Measurements from ENCODE around the gene PGK1. TPM values are rescaled to one million over a fixed set of nuclear protein-coding genes. Genes with fewer than 3 reads are reported as not detected.
"Not testable (repeated sequence)": the region's sequence is repeated elsewhere in the genome, so short reads cannot be mapped to it uniquely, and the experiment has no call there.

The PGK1 gene
- total RNA-seq, 1 experiment from 2014 or later: 473 TPM

DNA sequence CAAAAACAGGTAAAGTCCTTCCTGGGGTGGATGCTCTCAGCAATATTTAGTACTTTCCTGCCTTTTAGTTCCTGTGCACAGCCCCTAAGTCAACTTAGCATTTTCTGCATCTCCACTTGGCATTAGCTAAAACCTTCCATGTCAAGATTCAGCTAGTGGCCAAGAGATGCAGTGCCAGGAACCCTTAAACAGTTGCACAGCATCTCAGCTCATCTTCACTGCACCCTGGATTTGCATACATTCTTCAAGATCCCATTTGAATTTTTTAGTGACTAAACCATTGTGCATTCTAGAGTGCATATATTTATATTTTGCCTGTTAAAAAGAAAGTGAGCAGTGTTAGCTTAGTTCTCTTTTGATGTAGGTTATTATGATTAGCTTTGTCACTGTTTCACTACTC lies 21.7 kb downstream of the PGK1 start:
- not testable (repeated sequence) for H3K27ac ChIP-seq; H3K4me3 ChIP-seq; H3K27me3 ChIP-seq (replicated peaks); H3K9me3 ChIP-seq (replicated peaks); DNase-seq (ENCODE audit: low read depth in 1 of 2, low spot score in 2 of 2); H3K4me1 ChIP-seq (replicated peaks)
- H3K36me3 ChIP-seq: peaks cover 87% of the 10 kb centered on the region

DNA sequence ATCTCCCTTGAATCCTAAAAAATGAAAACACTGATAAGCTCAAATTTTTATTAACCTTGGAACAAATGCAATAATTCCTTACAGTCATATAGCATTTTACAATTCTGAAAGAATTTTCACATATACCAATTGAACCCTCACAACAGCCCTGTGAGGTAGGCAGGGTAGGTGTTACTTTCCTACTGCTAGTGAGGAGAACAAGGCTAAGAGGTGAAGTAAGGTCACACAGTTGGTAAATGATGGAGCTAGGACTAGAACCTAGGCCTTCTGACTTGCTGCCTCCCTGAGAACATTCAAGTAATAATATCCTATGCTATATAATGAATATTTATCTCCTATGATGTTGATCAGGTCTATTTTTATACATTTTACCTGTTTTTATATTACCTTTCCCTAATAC lies 25.7 kb downstream of the PGK1 start:
- peaks cover 77% of the 10 kb centered on the region for H3K36me3 ChIP-seq

DNA sequence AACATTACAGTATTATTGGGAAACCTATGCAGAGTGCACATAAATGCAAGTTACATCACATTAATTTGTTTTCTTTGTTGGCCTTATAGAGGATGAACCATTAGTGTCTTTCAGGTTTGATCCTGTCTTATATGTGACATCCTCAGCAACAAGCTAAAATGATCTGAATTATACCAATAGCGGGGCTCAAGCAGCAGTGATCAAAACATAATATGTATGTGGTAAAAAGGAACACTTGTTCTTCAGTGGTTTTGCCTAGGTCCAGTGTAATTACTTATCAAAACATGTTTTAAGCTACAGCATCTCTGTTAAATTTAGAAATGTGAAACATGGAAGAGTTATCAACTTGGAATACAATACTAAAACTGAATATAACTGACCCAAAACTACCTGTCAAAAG lies 26.3 kb downstream of the PGK1 start:
- no peaks in the 10 kb centered on the region for H3K9me3 ChIP-seq (replicated peaks)
- H3K4me3 ChIP-seq: no peak overlapping the region
- H3K27ac ChIP-seq: no peak overlapping the region
- H3K27me3 ChIP-seq (replicated peaks): no peaks in the 10 kb centered on the region
- no peaks in the 10 kb centered on the region for H3K4me1 ChIP-seq (replicated peaks)
- DNase-seq (ENCODE audit: low read depth in 1 of 2, low spot score in 2 of 2): no peak
- H3K36me3 ChIP-seq: peaks cover 70% of the 10 kb centered on the region

More for the DNA sequence above, 25.7 kb downstream of the PGK1 start:
- H3K4me3 ChIP-seq: no peak overlapping the region
- DNase-seq (ENCODE audit: low read depth in 1 of 2, low spot score in 2 of 2): no peak
- H3K9me3 ChIP-seq (replicated peaks): no peaks in the 10 kb centered on the region
- H3K27me3 ChIP-seq (replicated peaks): no peaks in the 10 kb centered on the region
- no peaks in the 10 kb centered on the region for H3K4me1 ChIP-seq (replicated peaks)
- no peak overlapping the region for H3K27ac ChIP-seq

DNA sequence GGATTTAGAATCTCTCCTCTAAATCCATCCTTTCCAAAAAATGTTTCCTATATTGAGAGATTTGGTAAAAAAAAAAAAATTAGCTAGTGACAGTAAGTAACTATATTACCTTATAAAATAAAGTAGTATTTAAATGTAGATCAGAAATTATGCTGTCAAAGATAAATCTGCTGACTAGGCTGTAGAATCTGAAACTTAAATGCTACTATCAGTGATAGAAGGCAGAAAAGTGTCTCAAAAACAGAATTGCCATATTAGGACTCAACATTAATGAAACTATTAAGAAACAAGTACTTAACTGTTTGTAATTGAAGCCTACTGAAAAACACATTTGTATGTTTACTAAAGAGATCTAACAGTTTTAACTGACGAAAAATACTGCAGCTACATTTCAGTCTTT lies 27.1 kb downstream of the PGK1 start:
- no peaks in the 10 kb centered on the region for H3K4me1 ChIP-seq (replicated peaks)
- no peaks in the 10 kb centered on the region for H3K27me3 ChIP-seq (replicated peaks)
- H3K36me3 ChIP-seq: peaks cover 64% of the 10 kb centered on the region
- no peak overlapping the region for H3K4me3 ChIP-seq
- no peaks in the 10 kb centered on the region for H3K9me3 ChIP-seq (replicated peaks)
- no peak for DNase-seq (ENCODE audit: low read depth in 1 of 2, low spot score in 2 of 2)
- H3K27ac ChIP-seq: no peak overlapping the region

DNA sequence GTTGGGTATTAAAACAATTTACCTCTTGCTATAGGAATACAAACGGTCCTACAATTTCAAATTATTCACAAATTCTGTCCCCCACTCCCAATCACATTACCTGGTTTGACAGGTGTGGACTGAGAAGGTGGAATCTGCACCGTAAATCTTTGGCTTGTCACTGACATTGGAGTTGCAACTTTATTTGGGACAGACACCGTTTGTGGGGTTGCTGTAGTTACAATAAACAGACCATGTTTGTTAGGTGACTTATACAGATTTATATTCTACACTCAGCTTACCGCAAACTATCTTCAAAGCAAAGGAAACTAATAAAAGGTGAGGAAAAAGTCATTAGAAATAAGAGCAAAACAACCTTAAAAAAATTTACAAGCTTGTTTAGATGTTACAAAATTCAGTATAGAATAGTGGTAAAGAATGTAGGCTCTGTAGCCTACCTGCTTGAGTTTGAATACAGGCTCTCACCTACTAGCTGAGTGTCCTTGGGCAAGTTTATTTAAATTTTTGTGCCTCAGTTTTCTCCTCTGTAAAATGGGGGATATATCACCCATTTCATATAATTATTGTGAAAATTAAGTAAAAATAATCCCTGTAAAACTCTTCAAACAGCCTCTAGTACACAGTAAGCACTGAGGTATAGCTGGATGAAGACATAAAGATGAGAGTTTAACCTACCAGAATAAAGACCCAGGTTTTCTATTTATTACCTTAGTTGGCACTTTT lies 29.4 kb downstream of the PGK1 start:
- no peaks in the 10 kb centered on the region for H3K4me1 ChIP-seq (replicated peaks)
- DNase-seq (ENCODE audit: low read depth in 1 of 2, low spot score in 2 of 2): no peak
- peaks cover 43% of the 10 kb centered on the region for H3K36me3 ChIP-seq
- no peak overlapping the region for H3K4me3 ChIP-seq
- no peaks in the 10 kb centered on the region for H3K27me3 ChIP-seq (replicated peaks)
- H3K27ac ChIP-seq: no peak overlapping the region
- no peaks in the 10 kb centered on the region for H3K9me3 ChIP-seq (replicated peaks)

DNA sequence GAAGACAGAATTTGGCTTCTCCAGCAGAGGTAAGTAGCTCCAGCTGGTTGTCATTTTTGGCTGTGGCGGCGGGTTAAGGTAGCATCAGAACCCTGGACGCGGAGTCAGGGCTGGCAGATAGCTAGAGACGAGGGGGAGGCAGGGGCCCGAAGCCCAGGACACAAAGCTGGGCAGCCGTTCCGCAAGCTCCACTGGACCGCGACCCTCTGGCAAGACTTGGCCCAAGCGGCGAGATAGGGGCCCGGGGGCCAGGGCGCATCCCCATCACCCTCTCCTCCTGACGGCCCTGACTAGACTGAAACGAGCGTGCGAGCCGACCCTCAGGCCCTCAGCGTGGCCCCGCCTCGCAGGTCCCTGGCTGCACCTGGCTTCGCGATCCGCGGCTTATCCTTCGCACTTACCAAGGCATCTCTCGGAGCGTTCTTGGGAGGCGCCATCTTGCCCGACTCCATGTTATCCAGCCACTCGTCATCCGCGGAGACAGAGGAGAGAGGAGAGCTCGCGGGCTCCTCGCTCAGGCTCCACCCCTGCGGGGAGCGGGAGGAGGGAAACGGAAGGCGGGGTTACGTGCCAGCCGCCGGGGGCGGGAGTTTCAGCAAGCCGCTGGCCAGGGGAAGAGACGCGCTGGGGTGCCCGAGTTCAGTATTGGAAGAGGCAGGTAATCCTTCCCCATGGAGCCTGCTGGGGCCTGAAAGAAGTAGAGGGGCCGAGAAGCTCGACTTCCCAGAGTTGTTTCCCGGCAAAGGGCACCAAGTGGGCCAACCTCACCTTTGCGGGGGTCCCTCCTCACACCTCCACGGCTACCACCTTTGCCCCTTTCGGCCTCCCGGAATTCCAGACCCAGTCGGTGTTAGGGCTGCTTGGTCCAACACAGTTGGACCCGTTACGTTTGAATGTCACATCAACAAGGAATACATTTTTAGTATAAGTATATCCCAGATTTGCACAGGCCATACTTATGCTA lies 35.4 kb downstream of the PGK1 start, which contains the start of gene TAF9B:
TAF9B (minus strand) TSS at position 491 of the 964 bp plus-strand sequence; CDS start at position 452, 39 bp downstream.
- DNase-seq (ENCODE audit: low read depth in 1 of 2, low spot score in 2 of 2): peak; percentile 76 to 87
- Histone ChIP-seq H3K4me1 (replicated peaks) (0 out of 2 replicates have a peak, but pooled peaks cover 3% of the 10 kb centered on the region), H3K9me3 (replicated peaks) (no peaks in the 10 kb centered on the region), H3K36me3 (peaks cover 3% of the 10 kb centered on the region), H3K27ac (peak within 1 kb of the TSS; percentile 68), H3K4me3 (peak within 1 kb of the TSS; percentile 87), H3K27me3 (replicated peaks) (no peaks in the 10 kb centered on the region)

DNA sequence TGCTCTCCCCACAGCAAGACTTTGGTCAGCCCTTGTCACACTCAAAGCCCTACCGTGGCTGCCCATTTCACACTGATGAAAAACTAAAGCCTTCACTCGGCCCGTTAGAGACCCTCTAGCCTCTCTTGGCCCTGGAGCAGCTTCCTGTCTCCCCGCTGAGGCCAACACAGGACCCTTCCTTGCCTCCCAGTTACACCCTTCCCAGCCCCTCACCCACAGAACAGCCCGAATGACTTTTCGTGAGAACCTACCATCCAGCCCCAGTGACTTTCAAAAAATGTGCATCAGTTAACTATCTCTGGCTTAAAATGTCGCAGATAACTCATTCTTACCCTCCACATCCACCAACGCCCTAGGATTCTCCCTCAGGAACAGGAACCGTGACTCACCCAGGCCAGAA lies 36.2 kb downstream of the PGK1 start:
- Histone ChIP-seq H3K9me3 (replicated peaks) (no peaks in the 10 kb centered on the region), H3K4me3 (no peak overlapping the region), H3K27ac (no peak overlapping the region), H3K27me3 (replicated peaks) (no peaks in the 10 kb centered on the region), H3K36me3 (peaks cover 3% of the 10 kb centered on the region), H3K4me1 (replicated peaks) (0 out of 2 replicates have a peak, but pooled peaks cover 3% of the 10 kb centered on the region)
- DNase-seq (ENCODE audit: low read depth in 1 of 2, low spot score in 2 of 2): no peak

DNA sequence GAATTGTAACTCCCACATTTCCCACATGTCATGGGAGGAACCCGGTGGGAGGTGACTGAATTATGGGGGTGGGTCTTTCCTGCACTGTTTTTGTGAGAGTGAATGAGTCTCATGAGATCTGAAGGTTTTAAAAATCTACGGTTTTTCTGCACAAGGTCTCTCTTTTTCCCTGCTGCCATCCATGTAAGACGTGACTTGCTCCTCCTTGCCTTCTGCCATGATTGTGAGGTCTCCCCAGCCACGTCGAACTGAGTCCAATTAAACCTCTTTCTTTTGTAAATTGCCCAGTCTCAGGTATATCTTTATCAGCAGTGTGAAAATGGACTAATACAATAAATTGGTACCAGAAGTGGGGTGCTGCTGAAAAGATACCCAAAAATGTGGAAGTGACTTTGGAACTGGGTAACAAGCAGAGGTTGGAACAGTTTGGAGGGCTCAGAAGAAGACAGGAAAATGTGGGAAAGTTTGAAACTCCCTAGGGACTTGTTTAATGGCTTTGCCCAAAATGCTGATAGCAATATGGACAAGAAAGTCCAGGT lies 43.0 kb downstream of the PGK1 start:
- H3K4me3 ChIP-seq; DNase-seq (ENCODE audit: low read depth in 1 of 2, low spot score in 2 of 2); H3K27me3 ChIP-seq (replicated peaks); H3K9me3 ChIP-seq (replicated peaks); H3K36me3 ChIP-seq; H3K27ac ChIP-seq; H3K4me1 ChIP-seq (replicated peaks): not testable (repeated sequence)

DNA sequence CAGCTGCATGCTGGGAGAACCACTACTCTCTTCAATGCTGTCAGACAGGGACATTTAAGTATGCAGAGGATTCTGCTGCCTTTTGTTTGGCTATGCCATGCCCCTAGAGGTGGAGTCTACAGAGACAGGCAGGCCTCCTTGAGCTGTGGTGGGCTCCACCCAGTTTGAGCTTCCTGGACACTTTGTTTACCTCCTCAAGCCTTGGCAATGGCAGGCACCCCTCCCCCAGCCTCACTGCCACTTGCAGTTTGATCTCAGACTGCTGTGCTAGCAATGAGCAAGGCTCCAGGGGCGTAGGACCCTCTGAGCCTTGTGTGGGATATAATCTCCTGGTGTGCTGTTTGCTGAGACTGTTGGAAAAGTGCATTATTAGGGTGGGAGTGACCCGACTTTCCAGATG lies 53.3 kb downstream of the PGK1 start:
- H3K36me3 ChIP-seq; H3K9me3 ChIP-seq (replicated peaks); DNase-seq (ENCODE audit: low read depth in 1 of 2, low spot score in 2 of 2); H3K27ac ChIP-seq; H3K4me3 ChIP-seq; H3K27me3 ChIP-seq (replicated peaks); H3K4me1 ChIP-seq (replicated peaks): not testable (repeated sequence)

DNA sequence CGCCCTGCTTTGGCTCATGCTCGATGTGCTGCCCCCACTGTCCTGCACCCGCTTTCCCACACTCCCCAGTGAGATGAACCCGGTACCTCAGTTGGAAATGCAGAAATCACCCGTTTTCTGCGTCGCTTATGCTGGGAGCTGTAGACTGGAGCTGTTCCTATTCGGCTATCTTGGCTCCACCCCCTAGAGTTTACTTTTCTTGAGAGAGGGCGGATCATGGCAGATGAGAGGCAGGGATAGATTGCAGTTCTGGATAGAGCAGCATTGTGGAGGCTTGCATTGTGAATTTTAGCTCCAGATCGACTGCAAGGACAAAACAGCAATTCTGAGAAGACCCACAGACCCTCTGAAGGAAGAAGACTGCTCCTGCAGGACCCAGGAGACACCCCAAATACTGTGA lies 53.8 kb downstream of the PGK1 start:
- not testable (repeated sequence) for H3K4me1 ChIP-seq (replicated peaks); H3K36me3 ChIP-seq; H3K27me3 ChIP-seq (replicated peaks); H3K9me3 ChIP-seq (replicated peaks); H3K4me3 ChIP-seq; DNase-seq (ENCODE audit: low read depth in 1 of 2, low spot score in 2 of 2); H3K27ac ChIP-seq

DNA sequence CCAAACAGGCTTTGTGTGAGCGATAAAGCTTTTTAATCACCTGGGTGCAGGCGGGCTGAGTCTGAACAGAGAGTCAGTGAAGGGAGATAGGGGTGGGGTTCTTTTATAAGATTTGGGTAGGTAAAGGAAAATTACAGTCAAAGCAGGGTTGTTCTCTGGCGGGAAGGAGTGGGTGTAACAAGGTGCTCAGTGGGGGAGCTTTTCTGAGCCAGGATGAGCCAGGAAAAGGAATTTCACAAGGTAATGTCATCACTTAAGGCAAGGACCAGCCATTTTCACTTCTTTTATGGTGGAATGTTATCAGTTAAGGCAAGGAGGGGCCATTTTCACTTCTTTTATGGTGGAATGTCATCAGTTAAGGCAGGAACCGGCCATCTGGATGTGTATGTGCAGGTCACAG lies 56.7 kb downstream of the PGK1 start:
- not testable (repeated sequence) for H3K27ac ChIP-seq; H3K36me3 ChIP-seq; H3K9me3 ChIP-seq (replicated peaks); DNase-seq (ENCODE audit: low read depth in 1 of 2, low spot score in 2 of 2); H3K4me1 ChIP-seq (replicated peaks); H3K4me3 ChIP-seq; H3K27me3 ChIP-seq (replicated peaks)

DNA sequence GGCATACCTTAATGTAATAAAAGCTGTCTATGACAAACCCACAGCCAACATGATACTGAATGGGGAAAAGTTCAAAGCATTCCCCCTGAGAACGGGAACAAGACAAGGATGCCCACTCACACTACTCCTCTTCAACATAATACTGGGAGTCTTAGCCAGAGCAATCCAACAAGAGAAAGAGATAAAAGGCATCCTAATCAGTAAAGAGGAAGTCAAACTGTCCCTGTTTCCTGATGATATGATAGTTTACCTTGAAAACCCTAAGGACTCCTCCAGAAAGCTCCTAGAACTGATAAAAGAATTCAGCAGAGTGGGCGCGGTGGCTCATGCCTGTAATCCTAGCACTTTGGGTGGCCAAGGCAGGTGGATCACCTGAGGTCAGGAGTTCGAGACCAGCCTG lies 59.1 kb downstream of the PGK1 start:
- not testable (repeated sequence) for H3K4me3 ChIP-seq; DNase-seq (ENCODE audit: low read depth in 1 of 2, low spot score in 2 of 2); H3K27me3 ChIP-seq (replicated peaks); H3K4me1 ChIP-seq (replicated peaks); H3K27ac ChIP-seq; H3K36me3 ChIP-seq; H3K9me3 ChIP-seq (replicated peaks)

DNA sequence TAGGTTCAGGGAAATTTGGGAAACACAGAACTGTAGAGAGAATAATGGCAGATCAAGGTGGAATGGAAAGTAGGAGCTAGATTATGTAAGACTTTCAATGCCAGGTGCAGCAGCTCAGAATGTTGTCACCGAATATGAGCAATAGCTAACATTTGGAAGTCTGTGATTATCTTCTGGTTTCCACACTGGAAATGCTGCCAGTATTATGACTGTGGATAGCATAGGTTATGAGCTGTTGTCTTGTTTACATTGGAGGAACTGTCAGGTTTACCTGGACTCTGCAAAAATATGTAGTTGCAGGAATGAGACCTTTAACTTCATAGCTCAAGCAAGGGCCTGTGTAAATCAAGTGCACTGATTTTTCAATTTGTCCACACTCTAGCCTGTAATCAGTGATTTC lies 61.4 kb downstream of the PGK1 start:
- Histone ChIP-seq H3K27ac (no peak overlapping the region), H3K9me3 (replicated peaks) (no peaks in the 10 kb centered on the region), H3K27me3 (replicated peaks) (no peaks in the 10 kb centered on the region), H3K4me1 (replicated peaks) (no peaks in the 10 kb centered on the region), H3K36me3 (no peaks in the 10 kb centered on the region), H3K4me3 (no peak overlapping the region)
- DNase-seq (ENCODE audit: low read depth in 1 of 2, low spot score in 2 of 2): no peak

DNA sequence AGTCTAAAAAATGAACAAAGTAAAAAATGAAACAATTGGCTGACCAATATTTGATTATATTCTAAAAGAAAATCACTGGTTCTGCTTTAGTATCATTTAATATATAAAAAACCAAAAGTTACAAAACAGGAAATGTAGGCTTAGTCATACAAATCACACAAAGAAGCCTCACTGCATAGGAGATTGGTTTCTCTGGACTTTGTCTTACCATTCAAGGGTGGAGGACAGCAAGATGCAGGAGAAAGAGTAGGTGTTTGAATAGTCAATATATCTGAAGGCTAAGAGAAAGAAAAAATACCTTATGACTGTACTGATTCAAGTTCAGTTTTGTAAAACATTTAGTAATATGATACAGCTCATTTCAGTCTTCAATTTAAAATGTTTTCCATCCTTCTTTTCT lies 64.0 kb downstream of the PGK1 start:
- Histone ChIP-seq H3K27me3 (replicated peaks) (no peaks in the 10 kb centered on the region), H3K36me3 (no peaks in the 10 kb centered on the region), H3K9me3 (replicated peaks) (no peaks in the 10 kb centered on the region), H3K27ac (no peak overlapping the region), H3K4me3 (no peak overlapping the region), H3K4me1 (replicated peaks) (no peaks in the 10 kb centered on the region)
- no peak for DNase-seq (ENCODE audit: low read depth in 1 of 2, low spot score in 2 of 2)

Data from SJSA1 (cell line).